GM21717 (cell line): ENCODE data around the gene FCRL6.

Experiments used
- ATAC-seq: cut with Tn5 transposase; IDR thresholded peaks from one replicate; pipeline ENCODE4 v1.9.1; 2021; ENCODE audit warnings: mild to moderate bottlenecking, moderate library complexity; ENCODE audit not compliant: unreplicated experiment

Gene FCRL6, protein sequence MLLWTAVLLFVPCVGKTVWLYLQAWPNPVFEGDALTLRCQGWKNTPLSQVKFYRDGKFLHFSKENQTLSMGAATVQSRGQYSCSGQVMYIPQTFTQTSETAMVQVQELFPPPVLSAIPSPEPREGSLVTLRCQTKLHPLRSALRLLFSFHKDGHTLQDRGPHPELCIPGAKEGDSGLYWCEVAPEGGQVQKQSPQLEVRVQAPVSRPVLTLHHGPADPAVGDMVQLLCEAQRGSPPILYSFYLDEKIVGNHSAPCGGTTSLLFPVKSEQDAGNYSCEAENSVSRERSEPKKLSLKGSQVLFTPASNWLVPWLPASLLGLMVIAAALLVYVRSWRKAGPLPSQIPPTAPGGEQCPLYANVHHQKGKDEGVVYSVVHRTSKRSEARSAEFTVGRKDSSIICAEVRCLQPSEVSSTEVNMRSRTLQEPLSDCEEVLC

GRCh38 chr1:159802111-159802510 lies at the start of gene FCRL6:
TSS of gene FCRL6 (plus strand) at chr1:159802360. CDS start at chr1:159802425, 65 bp downstream.
- no peak for ATAC-seq

DNA sequence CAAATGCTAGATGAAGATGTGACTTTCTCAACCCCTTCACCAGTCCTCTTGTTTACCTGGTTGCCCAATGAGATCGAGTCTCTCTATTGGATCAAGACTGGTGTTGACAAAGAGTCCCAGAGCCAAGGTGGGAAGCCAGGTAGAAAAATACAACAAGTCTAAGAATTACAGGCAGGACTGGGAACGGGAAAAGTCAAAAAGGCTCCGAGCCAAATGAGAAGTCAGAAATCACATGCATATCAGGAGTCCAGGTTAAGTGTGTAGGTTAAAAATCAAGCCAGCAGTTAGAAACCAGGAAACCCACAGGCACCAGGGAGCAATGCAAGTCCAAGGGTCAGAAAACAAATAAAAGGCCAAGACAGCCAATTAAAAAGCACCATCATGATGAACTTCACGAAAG lies 48.8 kb upstream of the FCRL6 start:
- no peak for ATAC-seq

DNA sequence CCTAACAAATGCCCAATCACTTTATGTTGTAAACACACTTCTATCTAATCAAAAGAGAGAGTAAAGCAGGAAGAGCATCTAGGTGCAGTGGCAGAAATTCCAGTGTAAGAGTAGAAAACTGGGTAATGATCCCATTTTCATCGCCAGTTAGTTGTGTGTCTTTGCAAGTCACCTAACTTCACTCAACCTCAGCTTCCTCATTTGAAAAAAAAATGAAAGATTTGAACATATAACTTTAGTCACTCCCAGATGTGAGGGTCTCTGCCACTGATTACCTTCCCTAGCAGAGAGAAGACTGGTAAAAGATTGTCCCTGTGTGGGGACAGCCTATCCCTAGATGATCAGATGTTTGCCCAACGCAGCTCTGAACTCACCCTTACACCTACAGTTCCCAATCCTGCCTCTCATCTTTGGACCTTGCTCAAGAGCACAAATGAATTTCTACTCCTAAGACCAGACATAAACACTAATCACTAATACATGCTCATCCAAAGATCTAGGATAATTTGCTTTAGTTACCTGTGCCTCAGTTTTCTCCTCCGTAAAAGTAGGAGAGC lies 46.6 kb upstream of the FCRL6 start:
- no peak for ATAC-seq

DNA sequence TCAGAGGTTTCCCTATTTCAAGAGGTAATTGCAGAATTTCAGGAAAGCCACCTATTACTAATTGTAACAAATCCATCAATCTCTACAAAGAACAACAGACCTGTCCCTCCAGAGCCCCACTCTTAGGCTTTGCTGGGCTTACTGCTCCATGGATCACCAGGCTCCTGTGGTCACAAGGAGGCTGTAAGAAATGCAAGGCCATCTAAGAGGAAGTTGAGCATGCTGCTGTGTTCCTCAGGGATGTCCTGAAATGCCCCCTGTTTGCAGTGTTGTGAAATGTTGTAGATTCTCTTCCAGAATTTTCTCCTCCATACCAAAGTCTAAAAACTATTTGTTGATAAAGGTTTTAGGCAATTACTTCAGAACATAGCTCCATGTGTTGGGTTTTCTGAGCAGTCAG lies 45.8 kb upstream of the FCRL6 start:
- ATAC-seq, result no peak

GRCh38 chr1:159763686-159764085 lies 38.5 kb upstream of the FCRL6 start:
- no peak for ATAC-seq

DNA sequence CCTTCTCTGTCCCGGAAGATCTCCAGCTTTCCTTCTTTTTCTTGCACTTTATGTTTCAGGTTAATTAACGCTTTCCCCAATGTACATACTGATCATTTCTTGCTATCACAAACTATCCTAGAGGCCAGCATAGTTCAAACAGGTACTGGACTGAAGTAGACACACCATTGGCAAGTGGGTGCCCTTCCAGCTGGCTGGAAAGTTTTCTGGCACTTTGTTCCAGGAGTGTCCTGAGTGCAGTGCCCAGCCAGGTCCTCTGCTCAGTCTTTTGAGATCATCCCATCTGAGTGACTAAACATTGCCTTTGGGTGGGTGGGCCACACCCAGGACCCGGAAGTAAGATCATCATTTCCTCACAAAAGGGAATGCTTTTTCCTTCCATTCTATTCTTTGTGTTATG lies 36.4 kb upstream of the FCRL6 start:
- no peak for ATAC-seq

DNA sequence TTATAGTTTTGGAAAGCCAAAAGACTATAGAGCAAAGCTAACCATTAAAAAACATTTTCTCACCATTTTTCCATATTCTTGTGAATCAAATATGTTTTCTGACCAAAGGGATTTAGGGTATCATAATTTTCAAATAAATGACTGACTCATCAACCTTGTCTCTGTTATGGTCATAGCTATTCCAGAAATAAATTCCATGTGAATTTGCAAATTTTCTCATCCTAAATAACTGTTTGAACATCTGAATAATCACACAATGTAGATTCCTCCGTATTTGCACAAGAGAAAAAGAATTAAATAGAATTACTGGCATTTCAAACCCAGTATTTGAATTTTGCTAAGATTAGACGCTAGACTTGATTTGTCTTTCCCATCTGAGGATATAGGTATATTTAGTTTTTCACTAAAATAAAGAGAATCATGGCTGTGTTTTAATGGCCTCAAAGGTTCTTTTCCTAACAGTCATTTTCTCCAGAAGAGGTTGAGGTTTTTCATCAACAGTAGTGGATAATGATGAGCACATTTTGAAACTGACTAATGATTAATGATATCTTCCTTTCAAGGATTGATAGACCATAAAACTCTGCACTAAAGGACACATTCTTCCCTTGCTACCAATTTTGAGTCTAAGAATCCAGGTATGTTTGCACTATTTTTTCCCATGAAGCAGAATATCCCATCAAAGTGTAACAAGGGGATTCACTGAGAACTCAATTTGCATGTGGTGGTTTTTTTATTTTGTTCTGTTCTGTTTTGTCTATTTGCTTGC lies 30.8 kb upstream of the FCRL6 start:
- no peak for ATAC-seq

GRCh38 chr1:159774465-159774864 lies 27.7 kb upstream of the FCRL6 start:
- no peak for ATAC-seq

DNA sequence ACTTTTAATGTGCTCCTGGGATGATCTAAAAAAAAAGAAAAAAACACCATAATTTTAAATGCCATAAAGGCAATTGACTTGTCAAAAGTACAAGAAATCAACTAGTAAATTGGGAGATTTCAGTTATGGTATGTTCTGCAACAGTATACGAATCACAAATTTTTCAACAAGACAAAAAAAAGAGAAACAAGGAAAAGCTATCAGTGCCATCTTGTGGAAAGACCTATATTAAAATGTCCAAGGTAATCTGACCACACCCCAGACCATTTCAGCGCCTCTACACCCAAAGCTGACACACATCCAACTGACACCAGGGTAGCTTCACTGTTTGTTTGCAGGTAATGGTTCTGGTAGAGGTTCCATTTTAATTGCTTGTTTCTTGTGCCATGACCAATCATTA lies 26.4 kb upstream of the FCRL6 start:
- ATAC-seq, result no peak

DNA sequence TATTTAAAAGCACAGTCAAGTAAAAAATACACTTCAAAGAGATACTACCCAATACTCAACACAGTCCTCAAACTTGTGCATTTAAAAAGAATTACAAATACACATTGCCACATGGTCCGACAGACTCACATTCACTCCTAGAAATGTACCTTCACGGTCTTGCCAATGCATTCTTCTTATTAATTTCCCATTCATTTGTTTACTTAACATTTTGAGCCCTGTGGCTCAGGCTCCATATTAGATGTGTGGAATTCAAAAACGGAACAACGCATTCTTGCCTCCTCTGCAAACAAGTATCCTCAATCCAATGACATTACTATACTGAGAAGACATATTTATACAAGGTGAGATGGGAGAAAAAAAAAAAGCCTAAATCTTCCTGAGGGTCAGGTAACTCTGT lies 23.9 kb upstream of the FCRL6 start:
- ATAC-seq, result no peak

- ATAC-seq, result no peak
These were observed 22.7 kb upstream of the FCRL6 start for GRCh38 chr1:159779403-159779851.

GRCh38 chr1:159780583-159781582 lies 21.3 kb upstream of the FCRL6 start, which contains the start of gene DUSP23:
TSS of gene DUSP23 (plus strand) at chr1:159780962. CDS start at chr1:159781101, 139 bp downstream.
- peak; percentile 99 for ATAC-seq

- ATAC-seq, result no peak
These were observed 20.2 kb upstream of the FCRL6 start for GRCh38 chr1:159781992-159782391.

DNA sequence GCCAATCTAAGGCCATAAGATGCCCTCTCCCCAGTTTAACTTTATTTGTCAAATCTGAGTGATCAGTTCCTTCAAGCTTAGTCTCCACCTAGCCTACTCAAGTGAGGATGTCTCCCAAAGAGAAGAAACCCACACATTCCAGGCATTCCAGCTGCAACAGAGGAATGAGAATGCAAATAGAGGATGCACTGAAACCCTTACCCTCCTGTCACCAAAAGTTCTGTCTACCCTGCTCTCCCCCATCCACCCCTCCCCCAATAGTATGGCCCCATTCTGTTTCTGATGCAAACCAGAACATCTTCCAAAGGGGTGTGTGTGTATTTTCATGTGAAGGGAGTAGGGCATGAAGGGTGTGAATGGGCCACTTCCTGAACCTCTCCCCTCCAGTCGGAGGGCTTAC lies 18.4 kb upstream of the FCRL6 start:
- no peak for ATAC-seq

DNA sequence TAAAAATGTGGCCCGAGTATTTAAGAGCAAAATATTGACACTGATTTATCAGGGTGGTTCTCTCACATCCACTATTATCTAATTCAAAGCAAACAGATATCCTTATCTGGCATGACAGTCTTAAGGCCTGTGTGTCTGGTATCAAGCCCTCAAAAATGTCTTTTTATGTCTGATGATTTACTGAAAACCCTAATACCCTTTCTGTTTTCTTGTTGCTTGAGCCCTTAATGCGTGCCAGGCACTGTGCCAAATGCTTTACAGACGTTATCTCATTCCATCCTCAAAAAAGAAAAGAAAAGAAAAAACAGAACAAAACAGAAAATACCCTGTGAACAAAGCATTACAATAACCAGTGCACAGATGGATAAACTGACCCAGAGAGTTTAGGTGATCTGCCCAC lies 15.7 kb upstream of the FCRL6 start:
- no peak for ATAC-seq

- ATAC-seq, result no peak
These were observed 15.2 kb upstream of the FCRL6 start for GRCh38 chr1:159786966-159787365.

DNA sequence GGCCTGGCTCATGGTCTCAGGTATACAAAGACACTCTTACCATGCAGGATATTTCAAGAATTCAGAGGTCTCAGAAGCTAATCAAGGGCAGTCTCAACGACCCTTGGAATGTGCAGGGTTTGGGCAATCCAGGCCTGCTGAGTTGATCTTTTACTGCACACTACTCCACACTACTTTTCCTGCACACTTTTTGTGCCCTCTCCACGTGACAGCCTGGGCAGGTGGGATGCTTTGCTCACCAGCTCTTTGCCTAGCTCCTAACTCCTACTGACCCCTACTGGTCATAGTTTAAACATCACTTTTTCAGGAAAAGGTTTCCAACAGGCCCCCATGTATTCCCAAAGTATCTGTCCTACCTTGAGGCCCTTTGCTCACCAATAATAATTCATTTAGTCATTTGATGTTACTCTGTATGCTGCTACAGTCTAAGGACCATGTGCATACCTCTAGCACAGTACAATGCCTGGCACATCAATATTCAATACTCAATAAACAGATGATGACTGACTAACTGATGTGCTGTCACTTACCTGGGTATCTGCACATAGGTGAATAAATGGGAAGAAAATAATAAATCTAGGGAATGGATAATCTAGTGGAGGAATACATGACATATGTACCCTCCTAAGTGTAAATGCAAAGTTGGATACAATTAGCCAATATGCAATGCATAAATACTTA lies 11.8 kb upstream of the FCRL6 start:
- no peak for ATAC-seq

DNA sequence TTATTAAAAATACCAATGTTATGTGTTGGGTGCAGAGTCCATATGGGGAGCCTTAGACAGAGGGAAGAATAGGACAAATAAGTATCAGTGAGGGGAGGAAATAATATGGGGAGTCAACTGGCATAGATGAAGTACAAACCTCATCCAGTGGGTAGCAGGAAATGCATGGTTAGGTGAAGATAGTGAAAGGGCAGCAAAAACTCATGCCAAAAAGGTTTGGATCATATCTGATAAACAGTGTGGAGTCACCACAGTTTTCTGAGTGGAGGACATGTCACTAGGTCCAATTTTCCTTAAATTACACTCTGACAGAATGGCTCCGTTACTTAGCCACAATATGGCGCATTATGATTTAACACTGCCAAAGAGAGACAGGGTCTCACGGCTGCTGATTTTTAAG lies 11.1 kb upstream of the FCRL6 start:
- no peak for ATAC-seq

GRCh38 chr1:159791461-159791860 lies 10.7 kb upstream of the FCRL6 start:
- no peak for ATAC-seq

DNA sequence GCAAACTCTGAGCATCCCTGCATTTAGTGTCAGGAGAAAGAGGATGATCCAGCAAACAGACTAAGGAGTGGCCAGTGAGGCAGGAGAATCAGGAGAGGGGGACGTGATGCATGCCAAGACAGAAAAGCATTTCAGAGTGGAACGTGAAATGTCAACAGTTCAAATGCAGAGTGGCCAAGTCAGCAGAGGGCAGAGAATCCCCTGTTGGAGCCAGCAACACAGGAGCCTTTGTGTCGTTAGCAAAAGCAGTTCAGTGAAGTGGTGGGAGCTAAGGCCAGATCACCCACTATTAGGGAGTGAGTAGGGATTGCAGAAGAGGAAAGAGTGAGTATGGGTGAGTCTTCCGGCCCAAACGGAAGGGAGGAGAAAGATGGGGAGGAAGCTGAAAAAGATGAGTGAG lies 6.6 kb upstream of the FCRL6 start:
- no peak for ATAC-seq
